ENCODE results near the gene TENM3.

Gene TENM3

DNA sequence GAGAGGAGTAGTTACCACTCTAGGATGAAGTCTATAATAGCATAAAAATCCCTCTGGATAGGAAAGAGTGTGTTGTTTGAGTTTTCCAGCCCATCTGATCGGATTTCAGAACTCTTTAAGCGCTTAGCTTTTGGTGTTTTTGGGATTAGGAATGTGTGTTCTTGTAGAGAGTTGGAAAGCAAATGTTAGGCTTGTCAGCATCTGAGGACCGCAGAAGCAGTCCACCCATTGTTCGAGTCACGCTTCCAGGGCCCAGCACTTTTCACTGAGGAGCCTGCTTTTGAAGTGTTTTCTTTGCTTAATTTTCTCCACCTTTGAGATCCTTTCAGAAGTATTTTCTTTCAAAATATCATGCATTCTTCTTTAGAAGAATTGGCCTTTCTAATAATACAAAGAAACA, 306.2 kb downstream of the TENM3 start:
- in situ Hi-C loops (cut with MboI; ENCODE audit: low sequenced_read_pairs) = no loop called here

DNA sequence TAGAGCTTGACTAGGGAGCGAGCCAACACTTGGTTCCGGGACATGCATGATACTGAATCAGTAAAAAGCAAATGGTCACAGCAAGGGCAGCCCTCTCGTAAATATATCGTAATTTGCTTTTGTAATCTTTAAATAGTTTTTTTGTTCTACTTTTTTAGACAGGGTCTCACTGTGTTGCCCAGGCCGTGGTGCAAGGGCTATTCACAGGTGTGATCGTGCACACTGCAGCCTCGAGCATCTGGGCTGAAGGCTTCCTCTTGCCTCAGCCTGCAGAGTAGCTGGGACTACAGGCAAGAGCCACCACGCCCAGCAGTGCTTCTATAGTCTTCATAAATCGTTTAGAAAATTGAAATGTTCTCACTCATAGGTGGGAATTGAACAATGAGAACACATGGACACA, 309.7 kb downstream of the TENM3 start:
- in situ Hi-C loops (cut with MboI; ENCODE audit: low sequenced_read_pairs) = no loop called here

GRCh38 chr4:182553653-182554052, 310.5 kb downstream of the TENM3 start:
- in situ Hi-C loops (cut with MboI; ENCODE audit: low sequenced_read_pairs) = no loop called here

GRCh38 chr4:182554736-182555135, 311.5 kb downstream of the TENM3 start:
- in situ Hi-C loops (cut with MboI; ENCODE audit: low sequenced_read_pairs) = no loop called here

- in situ Hi-C loops (cut with MboI; ENCODE audit: low sequenced_read_pairs) = no loop called here
Measured at GRCh38 chr4:182555997-182556418, 312.8 kb downstream of the TENM3 start.

- in situ Hi-C loops (cut with MboI; ENCODE audit: low sequenced_read_pairs) = no loop called here
Measured at GRCh38 chr4:182556580-182556979, 313.4 kb downstream of the TENM3 start.

- in situ Hi-C loops (cut with MboI; ENCODE audit: low sequenced_read_pairs) = no loop called here
Measured at GRCh38 chr4:182560358-182560757, 317.2 kb downstream of the TENM3 start.

DNA sequence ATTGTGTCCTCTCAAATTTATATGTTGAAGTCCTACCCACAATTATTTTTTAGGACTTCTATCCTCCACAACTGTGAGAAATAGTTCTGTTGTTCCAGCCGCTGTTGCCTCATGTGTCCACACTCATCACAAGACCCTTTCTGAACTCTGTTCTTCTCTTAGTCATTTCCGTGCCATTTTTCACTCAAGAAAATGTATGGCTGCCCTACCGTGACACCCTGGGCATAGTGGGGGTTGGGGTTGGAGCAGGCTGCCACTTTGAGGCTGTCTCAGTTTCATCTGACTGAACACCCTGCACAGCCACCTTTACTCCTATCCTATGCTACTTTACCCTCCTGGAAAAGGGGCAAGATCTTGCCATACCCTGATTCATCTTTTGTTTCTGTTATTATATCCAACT, 319.1 kb downstream of the TENM3 start:
- in situ Hi-C loops (cut with MboI; ENCODE audit: low sequenced_read_pairs) = no loop called here

GRCh38 chr4:182564724-182565369, 321.6 kb downstream of the TENM3 start:
- in situ Hi-C loops (cut with MboI; ENCODE audit: low sequenced_read_pairs) = no loop called here

- in situ Hi-C loops (cut with MboI; ENCODE audit: low sequenced_read_pairs) = no loop called here
Measured at GRCh38 chr4:182567119-182567518, 323.9 kb downstream of the TENM3 start.

DNA sequence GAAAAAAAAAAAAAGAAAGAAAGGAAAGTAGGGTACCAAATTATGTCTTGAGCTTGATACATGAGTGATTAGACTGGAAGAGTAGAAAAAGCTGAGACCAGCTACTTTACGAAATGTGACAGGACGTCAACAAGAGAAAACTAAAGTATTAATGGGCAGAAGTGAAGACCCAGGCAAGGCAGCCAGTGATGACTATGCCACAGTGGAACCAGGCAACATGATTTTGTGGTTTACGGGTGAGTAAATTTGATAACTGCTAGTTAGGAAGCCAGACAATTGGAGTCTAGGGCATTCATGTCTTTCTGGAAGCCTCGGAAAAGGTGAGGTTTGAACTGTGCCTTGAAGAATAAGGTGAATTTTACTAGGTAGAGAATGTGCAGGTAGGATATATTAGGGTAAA, 326.4 kb downstream of the TENM3 start:
- in situ Hi-C loops (cut with MboI; ENCODE audit: low sequenced_read_pairs) = no loop called here

DNA sequence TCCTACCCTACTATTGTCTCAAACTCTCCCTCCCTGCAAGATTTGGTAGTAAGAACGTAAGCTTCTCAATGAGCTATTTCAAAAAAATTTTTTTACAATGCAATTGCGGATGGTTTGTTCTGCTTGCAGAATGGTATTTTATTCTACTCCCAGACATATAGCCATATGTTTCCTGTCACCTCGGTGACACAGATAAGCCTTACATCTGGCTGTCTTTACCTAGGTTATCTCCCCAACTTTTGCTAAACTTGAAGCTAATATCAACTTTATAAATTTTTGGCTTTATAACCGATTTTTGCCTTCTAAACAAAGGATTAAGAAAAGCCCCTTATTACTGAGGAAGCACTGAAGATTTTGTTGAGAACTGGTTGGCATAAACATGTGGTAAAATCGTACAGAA, 331.5 kb downstream of the TENM3 start:
- in situ Hi-C loops (cut with MboI; ENCODE audit: low sequenced_read_pairs) = no loop called here

DNA sequence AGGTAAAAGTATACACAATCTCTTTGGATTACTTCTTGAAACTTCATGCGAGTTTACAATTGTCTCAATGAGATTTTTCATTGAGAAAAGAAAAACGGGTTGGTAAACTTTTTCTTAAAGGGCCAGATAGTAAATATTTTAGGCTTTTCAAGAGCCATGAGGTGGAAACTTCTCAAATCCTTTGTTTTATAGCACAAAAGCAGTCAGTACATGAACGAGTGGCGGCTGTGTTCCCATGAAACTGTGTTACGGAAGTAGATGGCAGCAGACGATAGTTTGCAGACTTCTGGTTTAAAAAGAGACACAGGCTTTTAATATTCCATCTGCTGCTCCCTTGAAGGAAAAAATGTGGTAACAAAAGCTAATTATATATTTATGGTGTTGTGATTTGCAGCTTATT, 332.0 kb downstream of the TENM3 start:
- in situ Hi-C loops (cut with MboI; ENCODE audit: low sequenced_read_pairs) = no loop called here

- in situ Hi-C loops (cut with MboI; ENCODE audit: low sequenced_read_pairs) = no loop called here
Measured at GRCh38 chr4:182576601-182577289, 333.5 kb downstream of the TENM3 start.

DNA sequence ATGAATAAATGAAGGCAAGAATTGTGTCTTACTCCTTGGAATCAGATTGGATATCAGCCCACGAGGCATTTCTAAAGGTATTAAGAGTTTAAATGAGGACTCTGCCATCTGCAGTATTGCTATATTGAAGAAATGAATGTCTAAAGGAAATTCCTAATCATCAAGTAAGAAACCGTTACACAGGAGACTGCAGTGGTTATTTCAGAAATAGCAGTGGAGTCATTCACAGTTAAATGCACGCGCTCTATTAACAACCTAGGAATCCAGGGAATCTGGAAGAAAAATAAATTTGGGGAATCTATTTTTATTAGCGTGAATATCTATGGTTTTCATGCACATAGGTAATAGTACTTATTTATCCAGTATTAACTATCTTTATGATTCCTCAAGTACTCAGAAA, 334.2 kb downstream of the TENM3 start:
- in situ Hi-C loops (cut with MboI; ENCODE audit: low sequenced_read_pairs) = no loop called here

DNA sequence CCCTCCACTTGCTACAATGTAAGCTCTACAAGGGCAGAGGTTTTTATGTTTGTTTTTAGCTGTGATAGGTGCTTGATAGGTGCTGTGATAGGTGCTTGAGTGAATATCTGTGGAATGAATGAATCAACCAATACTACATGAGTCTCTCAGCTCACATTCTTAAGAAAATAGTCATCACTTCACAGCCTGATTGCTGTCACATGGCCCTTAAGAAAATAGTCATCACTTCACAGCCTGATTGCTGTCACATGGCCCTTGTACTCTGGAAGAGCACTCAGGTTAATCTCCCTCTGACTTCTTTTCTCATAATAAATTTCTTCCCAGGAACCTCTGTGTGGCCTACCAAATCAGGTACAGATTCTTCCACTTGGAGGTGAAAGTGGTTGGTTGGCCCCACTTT, 335.2 kb downstream of the TENM3 start:
- in situ Hi-C loops (cut with MboI; ENCODE audit: low sequenced_read_pairs) = no loop called here

GRCh38 chr4:182582245-182582644, 339.0 kb downstream of the TENM3 start:
- in situ Hi-C loops (cut with MboI; ENCODE audit: low sequenced_read_pairs) = no loop called here

GRCh38 chr4:182583703-182584415, 340.7 kb downstream of the TENM3 start:
- in situ Hi-C loops (cut with MboI; ENCODE audit: low sequenced_read_pairs) = no loop called here

GRCh38 chr4:182585321-182585720, 342.1 kb downstream of the TENM3 start:
- in situ Hi-C loops (cut with MboI; ENCODE audit: low sequenced_read_pairs) = no loop called here

DNA sequence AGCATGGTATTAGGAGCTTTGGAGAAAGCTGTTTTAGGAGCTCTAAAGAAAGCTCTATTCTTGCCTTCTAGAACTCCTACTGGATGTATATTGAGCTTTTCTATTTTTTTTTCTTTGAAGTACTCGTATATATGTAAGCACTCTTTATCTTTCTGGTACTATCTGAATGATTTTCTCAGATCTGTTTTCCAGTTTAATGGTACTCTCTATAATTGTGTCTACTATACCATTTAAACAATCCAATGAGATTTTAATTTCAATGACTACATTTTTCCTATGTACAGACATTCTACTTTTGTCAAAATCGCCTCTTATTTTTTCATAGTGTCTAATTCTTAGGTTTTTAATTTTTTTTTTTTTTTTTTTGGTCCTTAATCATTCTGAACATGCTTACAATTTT, 345.9 kb downstream of the TENM3 start:
- in situ Hi-C loops (cut with MboI; ENCODE audit: low sequenced_read_pairs) = no loop called here

GRCh38 chr4:182593402-182593801, 350.2 kb downstream of the TENM3 start:
- in situ Hi-C loops (cut with MboI; ENCODE audit: low sequenced_read_pairs) = no loop called here

- in situ Hi-C loops (cut with MboI; ENCODE audit: low sequenced_read_pairs) = no loop called here
Measured at GRCh38 chr4:182593864-182594263, 350.7 kb downstream of the TENM3 start.
